GM12872 (cell line): ENCODE results near the gene FRMD5.

ENCODE experiments used
- TF ChIP-seq, protein P1 (sequence below): IDR thresholded peaks from 3 replicates; pipeline ENCODE4 v1.5.1; 2011; ENCODE audit warnings: low read depth, mild to moderate bottlenecking, low read length, moderate library complexity; ENCODE audit not compliant: insufficient read depth

Gene FRMD5

DNA sequence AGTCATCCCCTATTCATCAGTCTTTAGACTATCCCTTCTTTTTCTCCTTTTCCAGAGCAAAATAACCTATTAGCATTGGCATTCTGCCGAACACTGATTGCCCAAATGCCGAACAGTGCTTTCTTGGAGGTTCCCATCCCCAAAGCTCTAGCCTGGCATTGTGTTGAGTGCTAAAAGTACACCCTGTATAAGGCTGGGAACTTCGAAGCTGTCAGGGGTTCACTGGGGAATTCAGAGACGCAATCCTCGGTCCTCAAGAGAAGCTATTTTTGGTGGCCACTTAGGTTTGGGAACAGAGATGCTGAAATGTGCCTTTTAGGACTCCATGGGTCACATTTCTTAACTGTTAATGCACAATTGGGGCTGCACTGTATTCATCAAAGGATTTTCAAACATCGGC, 8.4 kb downstream of the FRMD5 start:
- TF ChIP-seq, protein P1, sequence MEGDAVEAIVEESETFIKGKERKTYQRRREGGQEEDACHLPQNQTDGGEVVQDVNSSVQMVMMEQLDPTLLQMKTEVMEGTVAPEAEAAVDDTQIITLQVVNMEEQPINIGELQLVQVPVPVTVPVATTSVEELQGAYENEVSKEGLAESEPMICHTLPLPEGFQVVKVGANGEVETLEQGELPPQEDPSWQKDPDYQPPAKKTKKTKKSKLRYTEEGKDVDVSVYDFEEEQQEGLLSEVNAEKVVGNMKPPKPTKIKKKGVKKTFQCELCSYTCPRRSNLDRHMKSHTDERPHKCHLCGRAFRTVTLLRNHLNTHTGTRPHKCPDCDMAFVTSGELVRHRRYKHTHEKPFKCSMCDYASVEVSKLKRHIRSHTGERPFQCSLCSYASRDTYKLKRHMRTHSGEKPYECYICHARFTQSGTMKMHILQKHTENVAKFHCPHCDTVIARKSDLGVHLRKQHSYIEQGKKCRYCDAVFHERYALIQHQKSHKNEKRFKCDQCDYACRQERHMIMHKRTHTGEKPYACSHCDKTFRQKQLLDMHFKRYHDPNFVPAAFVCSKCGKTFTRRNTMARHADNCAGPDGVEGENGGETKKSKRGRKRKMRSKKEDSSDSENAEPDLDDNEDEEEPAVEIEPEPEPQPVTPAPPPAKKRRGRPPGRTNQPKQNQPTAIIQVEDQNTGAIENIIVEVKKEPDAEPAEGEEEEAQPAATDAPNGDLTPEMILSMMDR = no peak

- TF ChIP-seq, protein P1 = no peak
These were observed 11.7 kb downstream of the FRMD5 start for GRCh38 chr15:44183363-44183762.

DNA sequence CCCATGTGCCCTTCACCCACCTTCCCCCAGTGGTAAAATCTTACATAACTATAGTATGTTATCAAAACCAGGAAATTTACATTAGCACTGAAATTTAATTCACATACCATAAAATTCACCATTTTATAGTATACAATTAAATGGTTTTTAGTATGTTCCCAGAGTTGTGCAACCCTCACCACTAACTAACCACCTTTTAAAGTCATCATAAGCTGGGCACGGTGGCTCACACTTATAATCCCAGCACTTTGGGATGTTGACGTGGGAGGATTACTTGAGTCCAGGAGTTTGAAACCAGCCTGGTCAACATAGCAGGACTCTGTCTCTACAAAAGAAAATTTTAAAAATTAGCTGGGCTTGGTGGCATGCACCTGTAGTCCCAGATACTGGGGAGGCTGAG, 13.7 kb downstream of the FRMD5 start:
- TF ChIP-seq, protein P1 = no peak

GRCh38 chr15:44177139-44177538, 17.9 kb downstream of the FRMD5 start:
- TF ChIP-seq, protein P1 = no peak

DNA sequence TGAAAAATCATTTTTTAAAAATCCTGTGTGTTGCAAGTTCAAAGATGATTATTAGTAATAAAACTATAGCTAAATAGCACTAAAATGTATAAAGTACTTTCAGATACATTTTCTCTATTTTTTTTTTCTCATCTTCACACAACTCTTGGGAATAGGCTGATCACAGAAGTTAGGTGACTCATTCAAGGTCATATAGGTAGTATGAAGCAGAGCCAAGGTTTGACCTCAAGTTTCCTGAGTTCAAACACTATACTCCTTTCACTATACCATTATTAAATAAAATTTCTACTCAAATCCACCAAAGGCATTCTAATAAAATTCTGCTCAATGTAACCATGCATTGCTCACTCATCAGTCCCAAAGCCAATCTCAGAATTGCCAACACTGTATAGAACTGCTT, 21.3 kb downstream of the FRMD5 start:
- TF ChIP-seq, protein P1 = no peak

GRCh38 chr15:44163370-44163769, 31.7 kb downstream of the FRMD5 start:
- TF ChIP-seq, protein P1 = no peak

- TF ChIP-seq, protein P1 = no peak
These were observed 34.3 kb downstream of the FRMD5 start for GRCh38 chr15:44160796-44161195.

GRCh38 chr15:44159492-44159891, 35.6 kb downstream of the FRMD5 start:
- TF ChIP-seq, protein P1 = no peak
